RWPE1 (cell line): ENCODE data around the gene DDIAS.

Source experiments
- CTCF ChIA-PET: fragments of 350-600 bp; sonication (Branson Sonifier 250); formaldehyde crosslinking; extraction: SDS; loops from one replicate; lab custom pipeline; 2021; lab: Yijun Ruan, JAX
- POLR2A ChIA-PET: fragments of 400-600 bp; formaldehyde crosslinking; extraction: SDS; loops from one replicate; lab custom pipeline; 2020; ENCODE audit warnings: antibody characterized with exemption; ENCODE audit not compliant: low non-redundant PET; lab: Yijun Ruan, JAX
- DNase-seq: peaks from one replicate; pipeline ENCODE4 v3.0.0; 2012; ENCODE audit warnings: low spot score
- H3K27ac ChIP-seq: fragments of 450-650 bp; 2 replicates; pipeline ENCODE4 v1.5.1; 2017
- TF ChIP-seq, protein P1 (sequence below): fragments of 450-650 bp; conservative IDR thresholded peaks from 2 replicates; pipeline ENCODE4 v1.5.1; 2017; ENCODE audit warnings: low read depth, mild to moderate bottlenecking

The DDIAS gene

GRCh38 chr11:82896183-82896582 lies 5.4 kb upstream of the DDIAS start:
- no peak overlapping the region for H3K27ac ChIP-seq
- ChIA-PET POLR2A (no interaction called here), CTCF (no interaction called here)
- no peak for DNase-seq
- TF ChIP-seq, protein P1, sequence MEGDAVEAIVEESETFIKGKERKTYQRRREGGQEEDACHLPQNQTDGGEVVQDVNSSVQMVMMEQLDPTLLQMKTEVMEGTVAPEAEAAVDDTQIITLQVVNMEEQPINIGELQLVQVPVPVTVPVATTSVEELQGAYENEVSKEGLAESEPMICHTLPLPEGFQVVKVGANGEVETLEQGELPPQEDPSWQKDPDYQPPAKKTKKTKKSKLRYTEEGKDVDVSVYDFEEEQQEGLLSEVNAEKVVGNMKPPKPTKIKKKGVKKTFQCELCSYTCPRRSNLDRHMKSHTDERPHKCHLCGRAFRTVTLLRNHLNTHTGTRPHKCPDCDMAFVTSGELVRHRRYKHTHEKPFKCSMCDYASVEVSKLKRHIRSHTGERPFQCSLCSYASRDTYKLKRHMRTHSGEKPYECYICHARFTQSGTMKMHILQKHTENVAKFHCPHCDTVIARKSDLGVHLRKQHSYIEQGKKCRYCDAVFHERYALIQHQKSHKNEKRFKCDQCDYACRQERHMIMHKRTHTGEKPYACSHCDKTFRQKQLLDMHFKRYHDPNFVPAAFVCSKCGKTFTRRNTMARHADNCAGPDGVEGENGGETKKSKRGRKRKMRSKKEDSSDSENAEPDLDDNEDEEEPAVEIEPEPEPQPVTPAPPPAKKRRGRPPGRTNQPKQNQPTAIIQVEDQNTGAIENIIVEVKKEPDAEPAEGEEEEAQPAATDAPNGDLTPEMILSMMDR: no peak

DNA sequence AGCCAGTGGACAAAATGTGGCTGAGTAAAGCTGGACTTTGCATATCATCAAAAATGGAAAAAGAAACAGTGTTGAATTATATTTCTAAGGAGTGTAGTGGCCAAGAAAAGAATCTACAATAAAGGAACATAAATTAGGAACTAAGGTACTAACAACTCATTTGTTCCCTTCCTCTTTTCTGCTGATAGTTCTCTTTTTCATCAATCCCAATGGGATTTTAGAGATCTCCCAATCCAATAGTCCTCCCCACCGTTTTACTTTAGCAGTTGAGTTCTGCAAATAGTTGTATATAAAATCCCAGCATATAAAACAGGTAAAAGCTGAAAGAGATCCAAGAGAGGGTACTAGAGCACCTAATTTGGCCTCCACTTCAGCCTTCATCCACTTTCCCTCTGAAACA lies 3.3 kb upstream of the DDIAS start:
- no peak overlapping the region for H3K27ac ChIP-seq
- DNase-seq: no peak
- ChIA-PET POLR2A (interaction anchor here (0.5 kb wide), 1 partner anchor 387 kb away, joined by 3 read pairs; no protein-coding TSS in a partner anchor), CTCF (no interaction called here)
- TF ChIP-seq, protein P1: no peak

GRCh38 chr11:82899186-82899820 lies 2.2 kb upstream of the DDIAS start:
- H3K27ac ChIP-seq: no peak overlapping the region
- DNase-seq: no peak
- TF ChIP-seq, protein P1: no peak
- ChIA-PET CTCF (interaction anchor here (0.7 kb wide), 1 partner anchor 30 kb away, joined by 3 read pairs; no protein-coding TSS in a partner anchor), POLR2A (no interaction called here)

GRCh38 chr11:82899957-82900276 lies 1.6 kb upstream of the DDIAS start:
- TF ChIP-seq, protein P1: no peak
- CTCF ChIA-PET: interaction anchor here (0.7 kb wide), 1 partner anchor 31 kb away, joined by 3 read pairs; no protein-coding TSS in a partner anchor
- no peak for DNase-seq
- peak overlapping the region; percentile 93 for H3K27ac ChIP-seq
- POLR2A ChIA-PET: interaction anchor here (0.9 kb wide), 2 partner anchors 10 to 30 kb away, joined by 3 to 4 read pairs; no protein-coding TSS in a partner anchor

- TF ChIP-seq, protein P1: no peak
- ChIA-PET POLR2A (interaction anchor here (0.9 kb wide), 2 partner anchors 11 to 31 kb away, joined by 3 to 4 read pairs; no protein-coding TSS in a partner anchor), CTCF (interaction anchor here (1.1 kb wide), 2 partner anchors 34 to 349 kb away, joined by 3 to 5 read pairs; no protein-coding TSS in a partner anchor)
- peak; percentile 89 for DNase-seq
- peak within 1 kb of the TSS; percentile 93 for H3K27ac ChIP-seq
These were observed 1.0 kb upstream of the DDIAS start, which contains the start of gene PRCP for GRCh38 chr11:82900277-82901164. PRCP (minus strand) TSS chr11:82900430; CDS start chr11:82900402, 28 bp downstream.

GRCh38 chr11:82901922-82902485 lies 468 bp downstream of the DDIAS start:
- POLR2A ChIA-PET: interaction anchor here (0.6 kb wide), 1 partner anchor 258 kb away, joined by 7 read pairs; no protein-coding TSS in a partner anchor
- TF ChIP-seq, protein P1: no peak
- DNase-seq: peak; percentile 8
- CTCF ChIA-PET: interaction anchor here (0.6 to 1.1 kb wide), 4 partner anchors 35 to 506 kb away, joined by 3 to 5 read pairs (median 4); no protein-coding TSS in a partner anchor
- H3K27ac ChIP-seq: peak overlapping the region; percentile 93
